ENCODE results near the gene QSER1. TPM values are rescaled to one million over a fixed set of nuclear protein-coding genes. Genes with fewer than 3 reads are reported as not detected.
"Not testable (repeated sequence)": the region's sequence is repeated elsewhere in the genome, so short reads cannot be mapped to it uniquely, and the experiment has no call there.

The QSER1 gene
- total and polyA plus RNA-seq, 7 experiments from 2014 or later, result 1.6 to 16.9 (median 13.5) TPM

GRCh38 chr11:32968541-32968940, 75.9 kb downstream of the QSER1 start:
- DNase-seq, result no peak
- H3K4me3 Mint-ChIP-seq, result no peak overlapping the region
- no peaks in the 10 kb centered on the region for H3K9me3 Mint-ChIP-seq
- Histone ChIP-seq H3K4me3 (ENCODE audit: low read length) (no peak overlapping the region), H3K4me1 (ENCODE audit: control insufficient read depth in 2 of 2, insufficient read depth in 2 of 2, low read length in 2 of 2) (no peaks in the 10 kb centered on the region), H3K36me3 (ENCODE audit: control insufficient read depth in 2 of 3, insufficient read depth in 3 of 3, low read length in 3 of 3) (peaks cover 0 to 4% (median 0%) of the 10 kb centered on the region in 3 experiments), H3K27me3 (ENCODE audit: control insufficient read depth in 2 of 2, insufficient read depth in 2 of 2, low read length in 2 of 2) (no peaks in the 10 kb centered on the region), H3K27ac (ENCODE audit: low read depth, low read length) (no peak overlapping the region), H3K9me3 (ENCODE audit: control insufficient read depth in 2 of 3, low read length in 3 of 3) (no peaks in the 10 kb centered on the region)
- H3K4me1 Mint-ChIP-seq, result peaks cover 0 to 5% (median 0%) of the 10 kb centered on the region in 7 donors
- ChIA-PET POLR2A (interaction anchor here (0.5 to 2.4 kb wide), 2 partner anchors 38 to 71 kb away, joined by 3 to 9 read pairs; partner anchors contain the start of gene TCP11L1), CTCF (interaction anchor here (1.1 to 3.6 kb wide), 2 partner anchors 40 to 97 kb away, joined by 3 to 26 read pairs; no protein-coding TSS in a partner anchor)
- no peak overlapping the region for H3K27ac Mint-ChIP-seq
- H3K36me3 Mint-ChIP-seq, result peaks cover 4 to 25% (median 10%) of the 10 kb centered on the region in 5 donors
- ATAC-seq, result no peak
- intact Hi-C loops (cut with micrococcal nuclease), result no loop called here
- no peaks in the 10 kb centered on the region for H3K27me3 Mint-ChIP-seq

- H3K27ac Mint-ChIP-seq; H3K36me3 ChIP-seq (ENCODE audit: control insufficient read depth in 2 of 3, insufficient read depth in 3 of 3, low read length in 3 of 3); ATAC-seq; H3K4me1 ChIP-seq (ENCODE audit: control insufficient read depth in 2 of 2, insufficient read depth in 2 of 2, low read length in 2 of 2); H3K4me3 ChIP-seq (ENCODE audit: low read length); intact Hi-C loops (cut with micrococcal nuclease); H3K27ac ChIP-seq (ENCODE audit: low read depth, low read length); H3K4me1 Mint-ChIP-seq; H3K9me3 ChIP-seq (ENCODE audit: control insufficient read depth in 2 of 3, low read length in 3 of 3); H3K27me3 ChIP-seq (ENCODE audit: control insufficient read depth in 2 of 2, insufficient read depth in 2 of 2, low read length in 2 of 2); H3K27me3 Mint-ChIP-seq; H3K9me3 Mint-ChIP-seq; H3K4me3 Mint-ChIP-seq; POLR2A ChIA-PET; DNase-seq: not testable (repeated sequence)
- peaks cover 0 to 35% (median 8%) of the 10 kb centered on the region in 5 donors for H3K36me3 Mint-ChIP-seq
- CTCF ChIA-PET, result interaction anchor here (0.6 to 1.3 kb wide), 3 partner anchors 12 to 192 kb away, joined by 3 to 4 read pairs (median 3); no protein-coding TSS in a partner anchor
Measured at GRCh38 chr11:32972233-32972632, 79.6 kb downstream of the QSER1 start.

- intact Hi-C loops (cut with micrococcal nuclease), result no loop called here
- no peak overlapping the region for H3K27ac ChIP-seq (ENCODE audit: low read depth, low read length)
- H3K36me3 Mint-ChIP-seq, result peaks cover 0 to 39% (median 7%) of the 10 kb centered on the region in 5 donors
- ChIA-PET CTCF (no interaction called here), POLR2A (no interaction called here)
- ATAC-seq (no peak), DNase-seq (no peak)
- no peaks in the 10 kb centered on the region for H3K27me3 ChIP-seq (ENCODE audit: control insufficient read depth in 2 of 2, insufficient read depth in 2 of 2, low read length in 2 of 2)
- H3K4me3 ChIP-seq (ENCODE audit: low read length), result no peak overlapping the region
- no peak overlapping the region for H3K4me3 Mint-ChIP-seq
- peaks cover 0 to 3% (median 0%) of the 10 kb centered on the region in 7 donors for H3K4me1 Mint-ChIP-seq
- H3K4me1 ChIP-seq (ENCODE audit: control insufficient read depth in 2 of 2, insufficient read depth in 2 of 2, low read length in 2 of 2), result no peaks in the 10 kb centered on the region
- H3K27me3 Mint-ChIP-seq, result no peaks in the 10 kb centered on the region
- no peaks in the 10 kb centered on the region for H3K9me3 Mint-ChIP-seq
- H3K36me3 ChIP-seq (ENCODE audit: control insufficient read depth in 2 of 3, insufficient read depth in 3 of 3, low read length in 3 of 3), result peaks cover 0 to 4% (median 0%) of the 10 kb centered on the region in 3 experiments
- no peaks in the 10 kb centered on the region for H3K9me3 ChIP-seq (ENCODE audit: control insufficient read depth in 2 of 3, low read length in 3 of 3)
- H3K27ac Mint-ChIP-seq, result no peak overlapping the region
Measured at GRCh38 chr11:32972781-32973180, 80.2 kb downstream of the QSER1 start.

GRCh38 chr11:32982626-32983025, 90.0 kb downstream of the QSER1 start:
- DNase-seq, result no peak
- no peak for ATAC-seq
- CTCF ChIA-PET, result no interaction called here
- Mint-ChIP-seq H3K4me3 (no peak overlapping the region), H3K9me3 (no peaks in the 10 kb centered on the region), H3K4me1 (peaks cover 0 to 3% (median 0%) of the 10 kb centered on the region in 7 donors), H3K27ac (peak overlapping the region in 2 of 9 donors; percentile 14 to 59), H3K36me3 (peaks cover 0 to 5% (median 0%) of the 10 kb centered on the region in 5 donors), H3K27me3 (no peaks in the 10 kb centered on the region)
- no peaks in the 10 kb centered on the region for H3K36me3 ChIP-seq (ENCODE audit: control insufficient read depth in 2 of 3, insufficient read depth in 3 of 3, low read length in 3 of 3)
- no peak overlapping the region for H3K27ac ChIP-seq (ENCODE audit: low read depth, low read length)
- H3K27me3 ChIP-seq (ENCODE audit: control insufficient read depth in 2 of 2, insufficient read depth in 2 of 2, low read length in 2 of 2), result no peaks in the 10 kb centered on the region
- no peaks in the 10 kb centered on the region for H3K9me3 ChIP-seq (ENCODE audit: control insufficient read depth in 2 of 3, low read length in 3 of 3)
- POLR2A ChIA-PET, result interaction anchor here (1.5 kb wide), 1 partner anchor 84 kb away, joined by 3 read pairs; no protein-coding TSS in a partner anchor
- H3K4me3 ChIP-seq (ENCODE audit: low read length), result no peak overlapping the region
- no peaks in the 10 kb centered on the region for H3K4me1 ChIP-seq (ENCODE audit: control insufficient read depth in 2 of 2, insufficient read depth in 2 of 2, low read length in 2 of 2)
- intact Hi-C loops (cut with micrococcal nuclease), result no loop called here

GRCh38 chr11:32983506-32983905, 90.9 kb downstream of the QSER1 start:
- CTCF ChIA-PET, result interaction anchor here (0.8 to 0.9 kb wide), 2 partner anchors 22 to 82 kb away, joined by 4 read pairs; no protein-coding TSS in a partner anchor
- POLR2A ChIA-PET, result interaction anchor here (0.6 to 0.8 kb wide), 2 partner anchors 82 to 305 kb away, joined by 3 read pairs; no protein-coding TSS in a partner anchor

GRCh38 chr11:32985600-32985999, 93.0 kb downstream of the QSER1 start:
- peaks cover 0 to 2% (median 0%) of the 10 kb centered on the region in 5 donors for H3K27me3 Mint-ChIP-seq
- no peak overlapping the region for H3K27ac ChIP-seq (ENCODE audit: low read depth, low read length)
- H3K9me3 Mint-ChIP-seq, result peaks cover 0 to 3% (median 0%) of the 10 kb centered on the region in 11 donors
- H3K36me3 ChIP-seq (ENCODE audit: control insufficient read depth in 2 of 3, insufficient read depth in 3 of 3, low read length in 3 of 3), result no peaks in the 10 kb centered on the region
- H3K4me1 ChIP-seq (ENCODE audit: control insufficient read depth in 2 of 2, insufficient read depth in 2 of 2, low read length in 2 of 2), result no peaks in the 10 kb centered on the region
- no peak overlapping the region for H3K27ac Mint-ChIP-seq
- intact Hi-C loops (cut with micrococcal nuclease), result loop anchor here in 1 of 2 donors (2.0 kb wide), 1 partner anchor 19 kb away; no protein-coding TSS in a partner anchor
- H3K4me3 ChIP-seq (ENCODE audit: low read length), result no peak overlapping the region
- ATAC-seq (no peak), DNase-seq (no peak)
- peaks cover 0 to 3% (median 0%) of the 10 kb centered on the region in 7 donors for H3K4me1 Mint-ChIP-seq
- H3K9me3 ChIP-seq (ENCODE audit: control insufficient read depth in 2 of 3, low read length in 3 of 3), result no peaks in the 10 kb centered on the region
- no peak overlapping the region for H3K4me3 Mint-ChIP-seq
- H3K27me3 ChIP-seq (ENCODE audit: control insufficient read depth in 2 of 2, insufficient read depth in 2 of 2, low read length in 2 of 2), result no peaks in the 10 kb centered on the region
- H3K36me3 Mint-ChIP-seq, result no peaks in the 10 kb centered on the region
- CTCF ChIA-PET, result no interaction called here
- POLR2A ChIA-PET, result no interaction called here

More at GRCh38 chr11:32983506-32983905, 90.9 kb downstream of the QSER1 start:
- H3K4me1 ChIP-seq (ENCODE audit: control insufficient read depth in 2 of 2, insufficient read depth in 2 of 2, low read length in 2 of 2), result no peaks in the 10 kb centered on the region
- intact Hi-C loops (cut with micrococcal nuclease), result no loop called here
- Mint-ChIP-seq H3K9me3 (no peaks in the 10 kb centered on the region), H3K4me3 (no peak overlapping the region), H3K27me3 (no peaks in the 10 kb centered on the region), H3K27ac (peak overlapping the region in 3 of 9 donors; percentile 0 to 11 (median 1)), H3K4me1 (peaks cover 0 to 3% (median 0%) of the 10 kb centered on the region in 7 donors), H3K36me3 (no peaks in the 10 kb centered on the region)
- no peaks in the 10 kb centered on the region for H3K36me3 ChIP-seq (ENCODE audit: control insufficient read depth in 2 of 3, insufficient read depth in 3 of 3, low read length in 3 of 3)
- no peaks in the 10 kb centered on the region for H3K27me3 ChIP-seq (ENCODE audit: control insufficient read depth in 2 of 2, insufficient read depth in 2 of 2, low read length in 2 of 2)
- no peak overlapping the region for H3K4me3 ChIP-seq (ENCODE audit: low read length)
- no peaks in the 10 kb centered on the region for H3K9me3 ChIP-seq (ENCODE audit: control insufficient read depth in 2 of 3, low read length in 3 of 3)
- no peak overlapping the region for H3K27ac ChIP-seq (ENCODE audit: low read depth, low read length)
- ATAC-seq (no peak), DNase-seq (no peak)

GRCh38 chr11:32987851-32988250, 95.2 kb downstream of the QSER1 start:
- H3K9me3 ChIP-seq (ENCODE audit: control insufficient read depth in 2 of 3, low read length in 3 of 3), result peaks cover 0 to 4% (median 0%) of the 10 kb centered on the region in 3 experiments
- no peaks in the 10 kb centered on the region for H3K27me3 ChIP-seq (ENCODE audit: control insufficient read depth in 2 of 2, insufficient read depth in 2 of 2, low read length in 2 of 2)
- Mint-ChIP-seq H3K36me3 (peaks cover 0 to 6% (median 5%) of the 10 kb centered on the region in 5 donors), H3K27ac (no peak overlapping the region), H3K27me3 (peaks cover 0 to 10% (median 0%) of the 10 kb centered on the region in 5 donors), H3K4me3 (no peak overlapping the region), H3K9me3 (peaks cover 0 to 18% (median 7%) of the 10 kb centered on the region in 11 donors), H3K4me1 (peaks cover 0 to 1% (median 0%) of the 10 kb centered on the region in 7 donors)
- ChIA-PET CTCF (interaction anchor here (0.7 kb wide), 1 partner anchor 26 kb away, joined by 3 read pairs; no protein-coding TSS in a partner anchor), POLR2A (interaction anchor here (0.7 kb wide), 1 partner anchor 134 kb away, joined by 3 read pairs; no protein-coding TSS in a partner anchor)
- H3K27ac ChIP-seq (ENCODE audit: low read depth, low read length), result no peak overlapping the region
- no peaks in the 10 kb centered on the region for H3K4me1 ChIP-seq (ENCODE audit: control insufficient read depth in 2 of 2, insufficient read depth in 2 of 2, low read length in 2 of 2)
- intact Hi-C loops (cut with micrococcal nuclease), result no loop called here
- H3K36me3 ChIP-seq (ENCODE audit: control insufficient read depth in 2 of 3, insufficient read depth in 3 of 3, low read length in 3 of 3), result no peaks in the 10 kb centered on the region
- no peak for ATAC-seq
- no peak for DNase-seq
- no peak overlapping the region for H3K4me3 ChIP-seq (ENCODE audit: low read length)

Data from naive thymus-derived CD4-positive, alpha-beta T cell (primary cell).